ENCODE data around the gene RPL4.
"Not testable (repeated sequence)": the region's sequence is repeated elsewhere in the genome, so short reads cannot be mapped to it uniquely, and the experiment has no call there.

- not testable (repeated sequence) for TF ChIP-seq ZFP30 (CRISPR knock-in tag; IDR thresholded peaks at IDR 0.05); ARNTL (CRISPR knock-in tag; IDR thresholded peaks at IDR 0.05; ENCODE audit: borderline replicate concordance, low read depth); ZNF565 (CRISPR knock-in tag; conservative IDR thresholded peaks at IDR 0.05; ENCODE audit: low read depth); PATZ1 (CRISPR knock-in tag; IDR thresholded peaks at IDR 0.05; ENCODE audit: borderline replicate concordance); ISL1 (CRISPR knock-in tag; IDR thresholded peaks at IDR 0.05)
These were observed 39.4 kb downstream of the RPL4 start for GRCh38 chr15:66465294-66465693.
